Activated CD4-positive, alpha-beta T cell treated with anti-CD3 and anti-CD28 coated beads, Interleukin-2, amount 50 U/mL, for 1 hour (primary cell): ENCODE measurements around the gene KPNA3.
A peak's percentile ranks its signal among the peaks of the same experiment; 100 is the strongest.
"Not testable (repeated sequence)": the region's sequence is repeated elsewhere in the genome, so short reads cannot be mapped to it uniquely, and the experiment has no call there.

Experiments
- DNase-seq: peaks from one replicate; pipeline ENCODE4 v3.0.0-alpha.2; 2020

Gene KPNA3, protein sequence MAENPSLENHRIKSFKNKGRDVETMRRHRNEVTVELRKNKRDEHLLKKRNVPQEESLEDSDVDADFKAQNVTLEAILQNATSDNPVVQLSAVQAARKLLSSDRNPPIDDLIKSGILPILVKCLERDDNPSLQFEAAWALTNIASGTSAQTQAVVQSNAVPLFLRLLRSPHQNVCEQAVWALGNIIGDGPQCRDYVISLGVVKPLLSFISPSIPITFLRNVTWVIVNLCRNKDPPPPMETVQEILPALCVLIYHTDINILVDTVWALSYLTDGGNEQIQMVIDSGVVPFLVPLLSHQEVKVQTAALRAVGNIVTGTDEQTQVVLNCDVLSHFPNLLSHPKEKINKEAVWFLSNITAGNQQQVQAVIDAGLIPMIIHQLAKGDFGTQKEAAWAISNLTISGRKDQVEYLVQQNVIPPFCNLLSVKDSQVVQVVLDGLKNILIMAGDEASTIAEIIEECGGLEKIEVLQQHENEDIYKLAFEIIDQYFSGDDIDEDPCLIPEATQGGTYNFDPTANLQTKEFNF

GRCh38 chr13:49792550-49793324 is at the start of gene KPNA3:
KPNA3 (minus strand) TSS chr13:49792682; CDS start chr13:49792506, 176 bp downstream.
- DNase-seq = peak; percentile 94

DNA sequence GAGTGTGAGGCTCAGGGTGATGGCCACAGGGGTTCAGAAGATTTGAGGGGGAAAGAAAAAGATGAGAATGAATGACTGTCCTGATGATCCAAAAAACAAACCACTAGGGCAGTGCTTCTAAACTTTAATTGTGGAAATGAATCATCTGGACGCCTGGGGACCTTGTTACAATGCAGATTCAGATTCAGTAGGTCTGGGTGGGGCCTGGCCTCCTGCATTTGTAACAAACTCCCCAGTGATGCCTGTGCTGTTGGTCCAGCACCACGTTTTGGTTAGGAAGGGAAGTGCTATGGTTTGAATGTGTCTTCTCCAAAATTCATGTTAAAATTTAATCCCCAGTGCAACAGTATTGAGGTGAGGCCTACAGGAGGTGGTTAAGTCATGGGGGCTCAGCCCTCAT is 49.5 kb upstream of the KPNA3 start:
- DNase-seq = no peak

DNA sequence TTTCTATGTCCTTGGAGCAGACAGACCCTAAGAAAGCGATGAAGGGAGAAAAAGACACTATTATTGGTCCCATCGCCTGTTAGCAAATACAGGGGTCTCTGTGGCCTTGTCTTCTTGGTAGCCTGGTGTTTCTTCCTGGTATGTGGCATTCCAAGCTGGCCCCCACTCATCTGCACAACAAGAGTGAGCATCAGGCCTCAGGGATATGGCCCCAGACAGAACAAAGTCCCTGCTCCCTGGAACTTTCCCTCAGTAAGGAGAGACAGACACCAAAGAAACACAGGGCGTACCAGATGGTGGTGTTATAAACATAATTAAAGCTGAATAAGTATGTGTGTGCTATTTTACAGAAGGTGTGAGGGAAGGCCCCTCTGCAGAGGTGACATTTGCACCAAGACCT is 48.2 kb upstream of the KPNA3 start:
- no peak for DNase-seq

DNA sequence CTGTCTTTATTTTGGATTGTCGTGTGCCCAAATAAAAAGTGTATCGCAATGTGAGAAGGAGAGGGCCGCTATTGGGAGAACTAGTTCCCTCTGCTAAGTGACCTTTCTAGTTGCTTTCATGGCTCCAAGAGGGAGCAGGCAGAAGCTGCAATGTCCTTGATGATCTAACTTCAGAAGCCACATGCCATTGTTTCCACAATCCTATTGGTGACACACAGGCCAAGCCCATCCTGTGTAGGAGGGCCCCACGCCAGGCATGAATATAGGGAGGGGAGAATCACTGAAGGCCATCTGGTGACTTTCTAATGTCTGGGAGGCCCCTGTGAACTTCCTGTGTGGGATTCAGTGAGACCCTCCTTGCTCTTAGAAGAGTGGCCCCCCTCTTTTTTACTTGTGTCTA is 47.8 kb upstream of the KPNA3 start:
- DNase-seq = no peak

DNA sequence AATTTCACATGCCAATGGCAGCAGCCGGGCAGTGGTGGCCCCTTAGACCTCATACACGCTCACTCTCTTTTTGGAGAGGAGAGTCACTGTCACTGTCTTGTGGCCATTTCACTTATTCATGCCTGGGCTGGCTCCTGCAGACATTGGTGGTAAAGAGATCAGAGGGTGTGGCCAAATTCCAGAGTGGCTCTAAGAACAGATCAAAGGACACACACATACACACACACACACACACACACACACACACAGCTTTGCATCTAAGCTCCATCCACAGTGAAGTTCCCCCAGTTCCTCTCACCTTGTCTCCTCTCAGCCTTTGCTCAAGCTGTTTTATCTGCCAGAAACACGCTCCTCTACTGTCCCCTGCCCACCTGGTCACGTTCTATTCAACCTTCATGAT is 46.5 kb upstream of the KPNA3 start:
- no peak for DNase-seq

- no peak for DNase-seq
Measured at GRCh38 chr13:49836516-49836915, 44.0 kb upstream of the KPNA3 start.

GRCh38 chr13:49833402-49833801 is 40.9 kb upstream of the KPNA3 start:
- DNase-seq = no peak

DNA sequence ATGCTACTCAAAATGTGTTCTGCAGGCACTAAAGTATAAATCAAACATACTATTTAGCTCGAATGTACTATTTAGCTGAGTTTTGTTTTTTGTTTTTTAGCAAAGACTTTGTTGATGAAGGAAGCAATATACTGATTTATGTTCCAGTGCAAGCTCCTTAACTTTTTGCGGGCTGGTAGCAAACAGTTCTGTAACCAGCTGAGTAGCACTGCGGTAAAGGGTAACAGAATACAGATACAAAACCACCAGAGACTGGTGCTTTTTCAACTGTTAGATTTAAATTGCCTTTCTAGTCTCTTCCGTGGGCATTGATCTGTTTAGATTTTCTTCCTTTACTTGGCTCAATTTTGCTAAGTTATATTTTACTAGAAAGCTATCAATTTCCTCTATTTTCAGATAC is 39.0 kb upstream of the KPNA3 start:
- no peak for DNase-seq

DNA sequence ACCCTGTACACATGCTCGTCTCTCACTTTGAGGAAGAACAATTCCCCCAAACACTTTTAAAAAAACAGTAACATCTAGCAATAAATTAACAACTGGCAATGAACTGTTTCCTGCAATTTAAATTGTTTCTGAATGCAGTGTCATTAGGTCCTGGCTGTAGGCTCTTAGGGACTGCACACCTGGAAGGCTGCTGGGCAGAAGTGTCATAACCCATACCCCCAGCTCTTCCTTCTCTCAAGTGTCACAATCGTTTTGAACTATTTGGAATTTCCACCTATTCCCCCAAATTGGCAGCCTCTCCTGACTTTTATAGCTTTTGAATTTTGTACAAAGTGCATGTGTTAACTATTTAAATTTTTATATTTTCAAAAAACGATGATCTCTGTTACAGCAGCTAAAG is 38.2 kb upstream of the KPNA3 start:
- no peak for DNase-seq

DNA sequence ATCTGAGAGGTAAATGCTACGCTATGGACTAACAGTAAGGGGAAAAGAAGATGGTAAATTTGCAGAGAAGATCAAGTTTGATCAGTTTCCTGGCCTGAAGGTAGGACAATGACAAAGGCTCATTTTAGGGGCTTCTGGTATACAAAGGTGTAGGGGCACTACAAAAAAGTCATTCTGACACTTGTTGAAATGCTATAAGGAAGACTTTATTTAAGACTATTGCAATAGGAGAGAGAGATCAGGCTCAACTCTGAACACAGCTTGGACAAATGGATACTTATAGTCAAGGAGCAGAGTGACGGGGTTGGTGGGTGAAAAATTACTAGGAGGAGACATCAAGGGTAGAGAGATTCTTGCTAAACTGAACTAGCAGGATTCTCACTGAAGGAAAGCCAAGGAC is 37.2 kb upstream of the KPNA3 start:
- DNase-seq = no peak

- no peak for DNase-seq
Measured at GRCh38 chr13:49828453-49828852, 36.0 kb upstream of the KPNA3 start.

- DNase-seq = no peak
Measured at GRCh38 chr13:49827891-49828290, 35.4 kb upstream of the KPNA3 start.

- no peak for DNase-seq
Measured at GRCh38 chr13:49827336-49827735, 34.9 kb upstream of the KPNA3 start.

DNA sequence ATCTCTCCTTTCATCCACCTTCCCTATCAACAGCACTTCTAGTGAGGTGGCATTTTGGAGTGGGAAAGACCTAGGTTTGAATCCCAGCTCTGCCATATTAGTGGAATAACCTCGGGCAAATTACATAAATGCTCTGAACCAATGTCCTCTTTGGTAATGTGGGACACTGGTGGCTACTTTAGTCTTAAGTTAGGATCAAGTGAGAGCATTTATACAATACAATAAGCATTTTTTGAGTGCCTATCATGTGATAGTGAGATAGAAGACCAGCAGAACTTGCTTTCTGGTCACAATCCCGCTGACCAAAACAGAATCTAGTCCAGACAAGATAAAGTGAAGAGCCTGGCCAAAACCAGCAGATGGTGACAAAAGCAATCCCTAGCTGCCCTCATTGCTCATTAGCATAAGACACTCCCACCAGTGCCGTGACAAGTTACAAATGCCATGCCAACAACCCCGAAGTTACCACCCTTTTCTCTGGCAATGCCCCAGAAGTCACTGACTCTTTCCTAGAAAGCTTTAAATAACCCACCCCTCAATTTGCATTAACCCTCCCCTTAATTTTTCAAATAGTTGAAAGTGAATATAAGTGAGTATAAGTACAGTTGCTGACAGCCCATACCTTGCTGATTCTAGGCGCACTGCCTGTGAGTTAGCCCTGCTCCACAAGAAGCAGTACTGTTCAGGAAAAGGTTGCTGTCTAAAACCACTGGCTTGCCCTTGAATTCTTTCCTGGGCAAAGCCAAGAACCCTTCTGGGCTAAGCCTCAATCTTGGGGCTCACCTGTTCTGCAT is 28.9 kb upstream of the KPNA3 start:
- DNase-seq = no peak

GRCh38 chr13:49820591-49821215 is 28.2 kb upstream of the KPNA3 start:
- no peak for DNase-seq

DNA sequence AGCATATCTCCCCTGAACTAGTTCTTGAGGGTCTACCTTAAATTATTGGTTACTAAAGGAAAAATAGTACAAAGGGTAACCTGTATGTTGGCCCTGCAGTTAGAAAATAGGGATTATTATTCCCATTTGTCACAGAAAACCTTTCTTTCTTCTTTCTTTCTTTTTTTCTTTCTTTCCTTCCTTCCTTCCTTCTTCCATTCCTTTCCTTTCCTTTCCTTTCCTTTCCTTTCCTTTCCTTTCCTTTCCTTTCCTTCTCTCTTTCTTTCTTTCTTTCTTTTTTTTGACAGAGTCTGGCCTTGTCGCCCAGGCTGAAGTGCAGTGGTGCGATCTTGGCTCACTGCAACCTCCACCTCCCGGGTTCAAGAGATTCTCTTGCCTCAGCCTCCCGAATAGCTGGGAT is 23.6 kb upstream of the KPNA3 start:
- not testable (repeated sequence) for DNase-seq

- DNase-seq = no peak
Measured at GRCh38 chr13:49814551-49815270, 22.2 kb upstream of the KPNA3 start.

GRCh38 chr13:49812812-49813211 is 20.3 kb upstream of the KPNA3 start:
- no peak for DNase-seq

DNA sequence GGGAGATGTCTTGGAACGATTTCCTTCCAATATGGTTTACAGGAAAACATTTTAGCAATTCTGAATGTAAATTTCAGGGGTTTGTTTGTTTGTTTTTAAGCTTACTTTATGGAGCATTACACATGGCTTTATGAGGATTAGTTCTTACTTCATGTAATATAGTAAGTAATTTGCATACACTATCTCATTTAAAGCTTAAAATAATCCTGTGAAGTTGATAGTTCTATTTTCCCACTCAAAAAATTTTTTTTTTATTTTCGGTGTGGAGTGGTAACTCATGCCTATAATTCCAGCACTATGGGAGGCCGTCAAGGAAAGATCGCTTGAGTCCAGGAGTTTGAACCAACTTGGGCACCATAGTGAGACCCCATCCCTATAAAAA is 19.0 kb upstream of the KPNA3 start:
- no peak for DNase-seq

DNA sequence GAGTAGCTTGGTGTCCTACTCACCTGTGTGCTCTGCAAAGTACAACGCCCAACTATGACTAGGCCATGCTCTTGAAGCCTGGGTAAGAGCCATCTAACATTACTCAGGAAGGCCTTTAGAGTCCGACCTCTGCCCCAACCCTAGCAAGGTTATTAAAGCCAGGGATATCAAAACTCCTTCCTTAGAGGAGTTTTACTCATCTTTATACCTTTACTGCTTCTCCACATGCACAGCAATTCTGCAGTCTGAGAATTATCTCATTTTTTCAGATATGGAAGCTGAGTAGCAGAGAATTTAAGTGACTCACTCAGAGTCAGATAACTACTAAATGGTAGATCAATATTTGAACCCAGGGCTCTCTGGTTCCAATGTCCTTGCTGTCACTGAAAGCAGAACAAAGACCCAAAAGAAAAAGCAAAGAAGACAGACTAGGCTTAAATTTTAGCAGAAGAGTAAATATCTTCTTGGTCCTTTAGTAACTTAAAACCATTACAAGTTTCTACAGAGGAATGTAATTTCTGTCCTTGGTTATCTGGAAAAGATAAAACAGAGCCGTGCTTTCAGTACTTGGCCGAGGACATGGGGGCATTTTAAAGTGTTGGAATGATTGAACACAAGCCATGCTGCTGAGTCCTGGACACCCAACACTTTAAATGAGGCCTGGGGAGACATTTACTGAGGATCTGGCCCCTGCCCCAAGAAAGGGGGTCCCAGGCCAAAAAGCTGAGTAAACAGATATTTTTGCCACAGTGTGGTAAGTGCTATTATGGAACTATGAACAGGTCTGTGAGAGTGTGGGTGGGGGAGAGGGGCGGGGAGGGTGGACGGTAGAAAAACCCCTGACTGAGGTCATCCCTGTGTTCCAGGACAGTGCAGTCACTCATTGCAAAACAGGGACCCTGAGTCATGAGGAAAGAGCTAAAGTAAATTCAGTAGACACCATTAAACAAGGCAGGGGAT is 18.4 kb upstream of the KPNA3 start:
- DNase-seq = no peak

GRCh38 chr13:49807681-49808080 is 15.2 kb upstream of the KPNA3 start:
- DNase-seq = no peak
